Measurements from ENCODE around the gene IFI27L1. TPM values are rescaled to one million over a fixed set of nuclear protein-coding genes. Genes with fewer than 3 reads are reported as not detected.

Gene IFI27L1
- total RNA-seq, 1 experiment from 2014 or later: 19.6 TPM

GRCh38 chr14:94088516-94088915, 7.4 kb downstream of the IFI27L1 start:
- no TSS peak for BruUV-seq (replicated peaks)
- intact Hi-C loops (cut with micrococcal nuclease; ENCODE audit: unreplicated experiment): no loop called here
- TF ChIP-seq POLR2AphosphoS5 (IDR thresholded peaks at IDR 0.05; ENCODE audit: low read depth, low read length): no peak
- no peak for TF ChIP-seq SIN3A (IDR thresholded peaks at IDR 0.05; ENCODE audit: borderline replicate concordance, insufficient read depth, low read depth, low read length)
- no peak for TF ChIP-seq CTCF (IDR thresholded peaks at IDR 0.05)
- TF ChIP-seq REST (IDR thresholded peaks at IDR 0.05; ENCODE audit: insufficient read depth in 1 of 2, low read depth in 2 of 2, low read length in 1 of 2): no peak
- no peak for TF ChIP-seq TCF7L2 (IDR thresholded peaks at IDR 0.05; ENCODE audit: low read depth, low read length)
- Histone ChIP-seq H3K36me3 (ENCODE audit: control insufficient read depth, insufficient read depth, low read length) (no peaks in the 10 kb centered on the region), H3K9me3 (ENCODE audit: control insufficient read depth, insufficient read depth, low read depth, low read length) (no peaks in the 10 kb centered on the region), H3K4me1 (ENCODE audit: control insufficient read depth, insufficient read depth, low read length) (no peaks in the 10 kb centered on the region), H3K4me3 (ENCODE audit: low read depth in 2 of 2, low read length in 2 of 2) (no peak overlapping the region), H3K27ac (ENCODE audit: low read length) (no peak overlapping the region), H3K27me3 (ENCODE audit: control insufficient read depth, insufficient read depth, low read length) (no peaks in the 10 kb centered on the region)
- ATAC-seq: no peak
- ChIA-PET POLR2A (no interaction called here), CTCF (no interaction called here)
- in situ Hi-C loops (cut with HindIII; ENCODE audit: low pct_unique_long_range_greater_than_20kb, low sequenced_read_pairs): no loop called here
- DNase-seq (ENCODE audit: low read depth, low spot score): no peak

GRCh38 chr14:94089479-94089878, 8.4 kb downstream of the IFI27L1 start:
- Histone ChIP-seq H3K27ac (ENCODE audit: low read length) (no peak overlapping the region), H3K9me3 (ENCODE audit: control insufficient read depth, insufficient read depth, low read depth, low read length) (no peaks in the 10 kb centered on the region), H3K4me1 (ENCODE audit: control insufficient read depth, insufficient read depth, low read length) (no peaks in the 10 kb centered on the region), H3K36me3 (ENCODE audit: control insufficient read depth, insufficient read depth, low read length) (no peaks in the 10 kb centered on the region), H3K27me3 (ENCODE audit: control insufficient read depth, insufficient read depth, low read length) (no peaks in the 10 kb centered on the region), H3K4me3 (ENCODE audit: low read depth in 2 of 2, low read length in 2 of 2) (no peak overlapping the region)
- no peak for TF ChIP-seq SIN3A (IDR thresholded peaks at IDR 0.05; ENCODE audit: borderline replicate concordance, insufficient read depth, low read depth, low read length)
- intact Hi-C loops (cut with micrococcal nuclease; ENCODE audit: unreplicated experiment) (no loop called here), in situ Hi-C loops (cut with HindIII; ENCODE audit: low pct_unique_long_range_greater_than_20kb, low sequenced_read_pairs) (no loop called here)
- DNase-seq (ENCODE audit: low read depth, low spot score) (no peak), ATAC-seq (no peak)
- ChIA-PET POLR2A (no interaction called here), CTCF (no interaction called here)
- BruUV-seq (replicated peaks): no TSS peak

- ChIA-PET POLR2A (interaction anchor here (0.7 kb wide), 1 partner anchor 1794 kb away, joined by 3 read pairs; no protein-coding TSS in a partner anchor), CTCF (no interaction called here)
- Histone ChIP-seq H3K27ac (ENCODE audit: low read length) (no peak overlapping the region), H3K27me3 (ENCODE audit: control insufficient read depth, insufficient read depth, low read length) (no peaks in the 10 kb centered on the region), H3K4me1 (ENCODE audit: control insufficient read depth, insufficient read depth, low read length) (no peaks in the 10 kb centered on the region), H3K36me3 (ENCODE audit: control insufficient read depth, insufficient read depth, low read length) (no peaks in the 10 kb centered on the region), H3K9me3 (ENCODE audit: control insufficient read depth, insufficient read depth, low read depth, low read length) (no peaks in the 10 kb centered on the region), H3K4me3 (ENCODE audit: low read depth in 2 of 2, low read length in 2 of 2) (no peak overlapping the region)
- DNase-seq (ENCODE audit: low read depth, low spot score) (no peak), ATAC-seq (no peak)
- intact Hi-C loops (cut with micrococcal nuclease; ENCODE audit: unreplicated experiment): no loop called here
- TF ChIP-seq SIN3A (IDR thresholded peaks at IDR 0.05; ENCODE audit: borderline replicate concordance, insufficient read depth, low read depth, low read length): no peak
- no peak for TF ChIP-seq POLR2AphosphoS5 (IDR thresholded peaks at IDR 0.05; ENCODE audit: low read depth, low read length)
- no peak for TF ChIP-seq REST (IDR thresholded peaks at IDR 0.05; ENCODE audit: insufficient read depth in 1 of 2, low read depth in 2 of 2, low read length in 1 of 2)
- no peak for TF ChIP-seq CTCF (IDR thresholded peaks at IDR 0.05)
- TF ChIP-seq TCF7L2 (IDR thresholded peaks at IDR 0.05; ENCODE audit: low read depth, low read length): no peak
- in situ Hi-C loops (cut with HindIII; ENCODE audit: low pct_unique_long_range_greater_than_20kb, low sequenced_read_pairs): no loop called here
- no TSS peak for BruUV-seq (replicated peaks)
Observed at GRCh38 chr14:94093418-94093817, 12.3 kb downstream of the IFI27L1 start.

Measured in Panc1 (cell line).